Left lobe of liver (tissue), 2 donors: ENCODE measurements around the gene CEACAM18. TPM values are rescaled to one million over a fixed set of nuclear protein-coding genes. Genes with fewer than 3 reads are reported as not detected.
"Not testable (repeated sequence)": the region's sequence is repeated elsewhere in the genome, so short reads cannot be mapped to it uniquely, and the experiment has no call there.

Experiments
- ATAC-seq: fragments of 200-7000 bp; cut with Tn5 transposase; one replicate; pipeline ENCODE4 v1.9.1; 2020; ENCODE audit warnings: mild to moderate bottlenecking, moderate library complexity
- DNase-seq: peaks from one replicate; pipeline ENCODE4 v3.0.0-alpha.2; 2020; ENCODE audit warnings: low spot score
- total RNA-seq: library from RNA; stranded (reverse); gene quantifications from one replicate; pipeline ENCODE4 v1.2.1, GENCODE V29; 2021
- donor health status: DM: no; HTN: no; CAD: no; lungs with moderate emphysema.
- donor health status: DM: no; HTN: yes; CAD: no.

CEACAM18 gene
- total RNA-seq: not detected

DNA sequence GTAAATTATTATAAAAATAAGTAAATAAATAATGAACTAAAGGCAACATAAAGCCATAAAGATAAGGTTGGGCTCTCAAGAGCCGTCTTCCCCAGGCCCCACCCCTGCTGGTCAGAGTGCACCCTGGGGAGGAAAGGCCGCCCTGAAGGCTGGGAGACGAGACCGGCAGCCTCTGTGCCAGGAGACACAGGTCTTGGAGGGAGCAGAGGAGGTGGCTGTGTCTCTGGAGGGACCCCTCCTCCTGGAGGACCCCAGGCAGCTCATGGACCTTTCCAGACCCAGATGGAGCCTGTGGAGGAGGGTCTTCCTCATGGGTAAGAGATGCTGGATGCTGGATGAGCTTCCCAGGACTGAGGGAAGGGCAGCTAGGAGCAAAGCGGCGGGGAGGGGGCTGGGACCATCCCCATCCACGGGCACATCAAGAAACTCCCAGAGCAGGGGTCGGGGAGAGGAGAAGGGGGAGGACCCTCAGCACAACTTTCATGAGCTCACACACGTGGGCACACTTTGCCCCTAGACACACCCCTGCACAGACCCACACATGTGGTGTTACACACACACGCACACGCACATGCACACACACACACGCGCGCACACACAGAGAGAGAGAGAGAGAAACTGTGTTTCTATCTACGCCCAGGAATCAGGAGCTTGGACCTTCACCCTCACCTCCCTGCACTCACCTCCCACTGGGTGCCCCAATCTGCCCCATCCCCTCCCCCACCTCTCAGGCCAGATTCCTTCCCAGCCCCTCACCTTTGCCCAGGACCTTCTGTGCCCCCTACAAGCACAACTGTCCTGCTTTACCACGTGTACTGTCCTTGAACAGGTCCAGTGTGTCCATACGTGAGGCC, at the start of gene CEACAM18:
Gene CEACAM18, plus strand, starts transcription at position 159 of the 854 bp plus-strand sequence.
- ATAC-seq (no peak), DNase-seq (no peak)

DNA sequence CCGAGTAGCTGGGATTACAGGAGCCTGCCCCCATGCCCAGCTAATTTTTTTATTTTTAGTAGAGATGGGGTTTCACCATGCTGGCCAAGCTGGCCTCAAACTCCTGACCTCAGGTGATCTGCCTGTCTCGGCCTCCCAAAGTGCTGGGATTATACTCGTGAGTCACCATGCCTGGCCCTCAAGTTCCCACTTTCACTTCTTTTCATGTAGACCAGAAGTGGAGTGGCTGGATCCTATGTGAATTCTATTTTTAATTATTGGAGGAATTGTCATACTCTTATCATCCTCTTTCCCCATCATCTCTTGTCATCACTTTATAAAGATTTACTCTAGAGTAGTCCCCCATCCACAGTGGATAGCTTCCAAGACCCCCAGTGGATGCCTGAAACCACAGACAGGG, 48.1 kb upstream of the CEACAM18 start:
- DNase-seq (no peak), ATAC-seq (no peak)

- peak; percentile 88 for ATAC-seq
- DNase-seq: no peak
Measured at GRCh38 chr19:51431124-51431523, 47.2 kb upstream of the CEACAM18 start.

GRCh38 chr19:51433043-51433442, 45.3 kb upstream of the CEACAM18 start:
- ATAC-seq (no peak), DNase-seq (no peak)

GRCh38 chr19:51434456-51434855, 43.9 kb upstream of the CEACAM18 start:
- no peak for ATAC-seq
- no peak for DNase-seq

DNA sequence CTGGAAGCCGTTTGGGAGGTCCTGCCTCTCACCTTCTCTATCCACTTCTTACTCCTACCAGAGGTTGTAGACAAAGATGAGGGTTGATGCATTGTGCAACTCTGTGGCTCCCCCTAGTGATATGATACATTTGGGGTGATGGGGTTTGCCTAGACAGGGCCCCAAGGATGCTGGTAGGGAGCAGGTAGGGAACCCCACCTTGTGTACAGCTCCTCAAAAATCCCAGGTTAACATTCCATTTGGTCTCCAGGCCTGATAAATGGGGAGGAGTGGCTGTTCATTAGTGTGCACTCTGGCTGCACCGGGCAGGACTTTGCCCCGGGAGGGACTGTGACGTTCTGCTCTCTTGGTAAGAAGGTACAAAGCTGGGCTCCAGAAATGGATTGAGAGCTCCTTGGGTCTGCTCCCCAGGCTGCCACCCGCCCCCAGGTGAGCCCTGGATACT, 39.3 kb upstream of the CEACAM18 start:
- DNase-seq: no peak

GRCh38 chr19:51440052-51440451, 38.3 kb upstream of the CEACAM18 start:
- DNase-seq: no peak
- no peak for ATAC-seq

More for the DNA sequence above, 39.3 kb upstream of the CEACAM18 start:
- peak; percentile 57 for ATAC-seq

DNA sequence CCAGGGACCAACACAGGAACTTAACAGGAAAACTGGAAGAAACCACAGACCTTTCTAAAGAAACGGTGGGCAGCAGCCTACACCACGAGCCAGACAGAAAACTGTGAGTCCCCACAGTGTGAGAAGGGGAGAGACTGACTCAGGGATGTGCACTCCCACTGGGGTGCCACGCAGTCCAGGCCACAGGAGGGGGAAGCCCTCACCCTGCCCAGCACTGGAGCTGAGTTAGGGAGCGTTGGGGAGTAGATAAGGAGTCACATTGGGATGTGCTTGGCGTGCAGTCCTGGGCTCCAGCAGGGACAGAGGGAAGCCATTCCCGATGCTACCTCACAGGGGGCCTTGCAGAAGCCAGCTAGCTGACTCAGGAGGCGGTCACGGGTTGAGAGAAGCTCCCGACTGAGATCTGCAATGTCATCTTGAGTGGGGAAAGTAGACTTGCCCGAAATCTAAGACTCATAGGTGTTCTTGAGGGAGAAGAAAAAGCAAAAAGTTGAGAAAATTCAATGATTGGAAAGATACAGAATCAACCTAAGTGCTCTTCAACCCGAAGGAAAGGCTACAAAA, 37.4 kb upstream of the CEACAM18 start:
- ATAC-seq (no peak), DNase-seq (no peak)

GRCh38 chr19:51441410-51442390, 36.6 kb upstream of the CEACAM18 start:
- ATAC-seq: peak; percentile 16

GRCh38 chr19:51447510-51447909, 30.8 kb upstream of the CEACAM18 start:
- DNase-seq, ATAC-seq: not testable (repeated sequence)

More at GRCh38 chr19:51441410-51442390, 36.6 kb upstream of the CEACAM18 start:
- peak; percentile 40 for DNase-seq

- ATAC-seq (no peak), DNase-seq (no peak)
Measured at GRCh38 chr19:51448011-51448410, 30.3 kb upstream of the CEACAM18 start.

DNA sequence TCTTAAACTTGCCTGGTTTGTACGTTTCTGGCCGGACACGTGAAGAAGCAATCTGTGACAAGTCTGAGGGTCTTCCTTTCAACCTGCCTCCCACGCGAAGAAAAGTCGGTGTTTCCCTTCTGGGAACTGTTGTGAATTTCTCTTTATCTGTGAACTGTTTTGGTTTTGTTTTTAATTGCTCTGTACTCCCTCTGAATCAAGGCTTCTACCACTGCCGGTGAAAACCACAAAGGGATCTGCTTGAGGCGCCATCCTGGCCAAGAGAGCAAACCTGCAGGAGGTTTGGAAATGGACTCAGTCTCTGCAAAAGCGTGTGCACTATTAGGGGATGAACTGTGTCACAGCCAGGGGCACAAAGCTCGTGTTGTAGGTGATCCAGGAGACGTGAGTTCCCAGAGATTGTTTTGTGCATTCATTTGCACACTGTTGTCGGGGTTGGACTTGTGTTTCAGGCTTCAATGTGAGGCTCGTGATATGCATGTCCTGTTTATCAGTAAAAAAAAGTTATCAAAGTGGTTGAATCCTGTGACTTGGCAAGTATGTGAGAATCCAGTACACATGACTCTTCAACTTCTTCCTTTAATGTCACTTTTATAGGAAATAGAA, 29.8 kb upstream of the CEACAM18 start:
- ATAC-seq (no peak), DNase-seq (no peak)

GRCh38 chr19:51450730-51451307, 27.5 kb upstream of the CEACAM18 start:
- no peak for DNase-seq
- ATAC-seq: no peak

GRCh38 chr19:51456541-51457290, 21.6 kb upstream of the CEACAM18 start:
- no peak for ATAC-seq
- no peak for DNase-seq

DNA sequence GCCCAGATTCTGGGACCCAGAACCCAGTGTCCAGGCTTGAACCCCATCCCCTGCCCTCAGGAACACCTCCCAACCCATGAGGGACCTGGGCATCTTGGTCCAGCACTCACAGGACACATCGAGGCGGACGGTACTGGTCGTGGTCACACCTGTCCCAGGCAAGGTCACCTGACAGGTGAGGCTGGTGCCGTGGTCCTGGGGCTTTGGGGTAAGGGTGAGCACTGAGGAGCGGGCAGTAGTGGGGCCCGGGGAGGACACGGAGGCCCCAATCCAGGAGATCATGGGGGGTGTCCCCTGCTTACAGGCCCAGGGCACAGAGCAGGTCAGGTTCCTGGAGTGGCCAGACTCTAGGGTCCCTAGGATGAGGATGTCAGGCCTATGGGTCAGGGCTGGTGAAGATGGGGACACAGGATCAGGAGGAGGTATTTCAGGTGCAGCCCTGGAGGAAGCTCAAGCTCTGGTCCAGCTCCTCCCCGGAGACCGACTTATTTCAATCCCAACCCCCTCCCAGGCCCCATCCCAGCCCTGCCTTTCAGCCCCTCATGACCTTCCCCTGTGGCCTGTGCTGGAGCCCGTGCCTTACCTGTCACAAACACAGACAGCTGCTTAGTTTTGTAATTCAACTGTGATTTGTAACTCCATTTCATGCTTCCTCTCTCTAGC, 20.9 kb upstream of the CEACAM18 start:
- DNase-seq (no peak), ATAC-seq (no peak)

DNA sequence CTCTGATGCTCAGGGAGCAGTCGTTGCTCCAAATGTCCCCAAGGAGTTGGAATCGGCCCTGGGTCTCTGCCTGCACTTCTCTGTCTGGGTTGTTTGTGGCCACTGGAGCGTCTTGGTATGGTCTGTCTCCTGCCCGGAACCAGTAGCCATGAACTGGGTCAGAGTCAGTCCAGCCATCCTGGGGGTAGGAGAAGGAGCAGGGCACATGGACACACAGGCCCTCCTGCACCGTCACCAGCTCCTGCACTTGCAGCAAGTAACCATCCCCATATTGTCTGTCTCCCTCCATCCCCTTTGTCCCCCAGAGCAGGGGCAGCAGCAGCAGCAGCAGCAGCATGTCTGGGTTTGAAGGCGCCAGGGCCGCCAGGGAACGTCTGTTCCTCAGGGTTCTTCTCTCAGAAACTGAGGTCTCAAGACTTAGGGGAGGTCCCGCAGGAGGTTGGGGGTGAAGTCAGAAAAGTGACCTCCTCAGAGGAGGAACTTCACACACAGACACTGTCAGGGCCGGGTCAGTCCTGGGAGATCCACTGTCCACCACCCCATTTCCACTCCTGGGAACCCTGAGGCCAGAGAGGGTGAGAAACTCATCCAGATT, 20.2 kb upstream of the CEACAM18 start, which contains the start of gene SIGLEC8:
Gene SIGLEC8, minus strand, starts transcription at position 404 of the 595 bp plus-strand sequence. Its CDS starts 67 bp downstream, at position 337.
- DNase-seq: no peak
- peak; percentile 37 for ATAC-seq

GRCh38 chr19:51458899-51459505, 19.3 kb upstream of the CEACAM18 start:
- no peak for DNase-seq
- ATAC-seq: no peak
